GM10248 (cell line): Measurements from ENCODE around the gene ZG16.
"Not testable (repeated sequence)": the region's sequence is repeated elsewhere in the genome, so short reads cannot be mapped to it uniquely, and the experiment has no call there.

Experiments
- CTCF ChIA-PET: fragments of 300-600 bp; sonication (Branson Sonifier 250); formaldehyde crosslinking; extraction: SDS; loops from one replicate; lab custom pipeline; 2021; ENCODE audit warnings: antibody characterized with exemption; lab: Yijun Ruan, JAX
- POLR2A ChIA-PET: fragments of 350-650 bp; sonication (Branson Sonifier 250); formaldehyde crosslinking; extraction: SDS; loops from one replicate; lab custom pipeline; 2020; ENCODE audit warnings: antibody characterized with exemption; lab: Yijun Ruan, JAX
- DNase-seq: peaks from one replicate; pipeline ENCODE4 v3.0.0; 2012; ENCODE audit errors: extremely low spot score
- CTCF ChIP-seq: IDR thresholded peaks from 2 replicates; pipeline ENCODE4 v1.5.1; 2012; ENCODE audit warnings: mild to moderate bottlenecking, low read depth; ENCODE audit errors: extremely low read depth, missing control alignments, control extremely low read depth

Gene ZG16

DNA sequence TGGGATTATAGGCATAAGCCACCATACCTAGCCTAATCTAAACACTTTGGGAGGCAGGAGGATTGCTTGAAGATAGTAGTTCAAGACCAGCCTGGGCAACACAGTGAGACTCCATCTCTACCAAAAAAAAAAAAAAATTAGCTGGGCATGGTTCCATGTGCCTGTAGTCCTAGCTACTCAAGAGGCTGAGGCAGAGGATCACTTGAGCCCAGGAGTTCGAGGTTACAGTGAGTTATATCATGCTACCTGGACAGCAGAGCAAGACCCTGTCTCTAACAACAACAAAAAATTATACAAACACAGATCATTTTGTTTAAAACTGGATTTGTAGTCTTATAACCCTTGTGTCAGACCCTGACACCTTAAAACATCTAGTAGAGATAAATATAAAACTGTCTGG lies 24.5 kb upstream of the ZG16 start:
- DNase-seq: no peak
- ChIA-PET CTCF (interaction anchor here (1.3 to 2.3 kb wide), 4 partner anchors 15 to 95 kb away, joined by 3 to 14 read pairs (median 8); partner anchors contain the start of gene KIF22), POLR2A (interaction anchor here (0.6 to 1.4 kb wide), 2 partner anchors 11 to 37 kb away, joined by 3 to 4 read pairs; no protein-coding TSS in a partner anchor)
- no peak for TF ChIP-seq CTCF

- no peak for DNase-seq
- CTCF ChIA-PET: interaction anchor here (0.8 to 2.8 kb wide), 4 partner anchors 12 to 34 kb away, joined by 3 to 9 read pairs (median 4); partner anchors contain the start of gene KIF22
- no peak for TF ChIP-seq CTCF
- POLR2A ChIA-PET: interaction anchor here (0.7 kb wide), 1 partner anchor 60 kb away, joined by 3 read pairs; the partner anchor contains the start of gene PAGR1
Measured at GRCh38 chr16:29756654-29757053, 21.4 kb upstream of the ZG16 start.

DNA sequence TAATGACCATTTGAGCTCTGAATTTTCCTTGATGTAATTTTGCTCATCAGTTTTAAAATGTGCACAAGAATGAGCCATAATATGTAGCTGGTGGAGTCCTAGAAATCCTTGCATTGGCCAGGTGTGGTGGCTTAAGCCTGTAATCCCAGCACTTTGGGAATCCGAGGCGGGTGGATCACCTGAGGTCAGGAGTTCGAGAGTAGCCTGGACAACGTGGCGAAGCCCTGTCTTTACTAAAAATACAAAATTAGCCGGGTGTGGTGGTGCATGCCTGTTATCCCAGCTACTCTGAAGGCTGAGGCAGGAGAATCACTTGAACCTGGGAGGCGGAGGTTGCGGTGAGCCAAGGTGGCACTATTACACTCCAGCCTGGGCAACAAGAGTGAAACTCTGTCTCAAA lies 21.0 kb upstream of the ZG16 start:
- DNase-seq, POLR2A ChIA-PET: not testable (repeated sequence)
- CTCF ChIA-PET: interaction anchor here (0.8 to 2.8 kb wide), 4 partner anchors 11 to 33 kb away, joined by 3 to 9 read pairs (median 4); partner anchors contain the start of gene KIF22

DNA sequence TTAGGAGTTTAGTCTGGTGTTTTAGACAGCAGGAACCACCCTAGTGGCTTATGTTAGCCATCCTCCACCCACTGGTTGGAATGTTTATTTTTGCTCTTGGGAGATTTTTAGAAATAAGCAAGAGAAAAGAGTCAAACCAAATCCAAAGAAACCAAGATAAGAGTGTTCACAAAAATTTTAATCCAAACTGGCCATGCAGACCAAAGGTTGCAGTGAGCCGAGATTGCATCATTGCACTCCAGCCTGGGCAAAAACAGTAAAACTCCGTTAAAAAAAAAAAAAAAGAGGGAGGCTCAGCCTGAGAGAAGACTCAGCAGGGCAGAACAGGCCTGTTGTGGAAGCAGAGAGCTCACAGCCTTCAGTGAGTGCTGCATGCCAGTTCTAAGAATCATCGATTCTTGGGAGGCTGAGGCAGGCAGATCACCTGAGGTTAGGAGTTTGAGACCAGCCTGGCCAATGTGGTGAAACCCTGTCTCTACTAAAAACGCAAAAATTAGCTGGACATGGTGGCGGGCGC lies 20.0 kb upstream of the ZG16 start:
- ChIA-PET CTCF (interaction anchor here (2.8 kb wide), 1 partner anchor 32 kb away, joined by 9 read pairs; the partner anchor contains the start of gene KIF22), POLR2A (no interaction called here)
- DNase-seq: no peak
- TF ChIP-seq CTCF: no peak

GRCh38 chr16:29760567-29761279 lies 17.3 kb upstream of the ZG16 start:
- no peak for TF ChIP-seq CTCF
- no peak for DNase-seq
- ChIA-PET POLR2A (no interaction called here), CTCF (interaction anchor here (0.9 to 1.0 kb wide), 2 partner anchors 11 to 23 kb away, joined by 3 read pairs; no protein-coding TSS in a partner anchor)

DNA sequence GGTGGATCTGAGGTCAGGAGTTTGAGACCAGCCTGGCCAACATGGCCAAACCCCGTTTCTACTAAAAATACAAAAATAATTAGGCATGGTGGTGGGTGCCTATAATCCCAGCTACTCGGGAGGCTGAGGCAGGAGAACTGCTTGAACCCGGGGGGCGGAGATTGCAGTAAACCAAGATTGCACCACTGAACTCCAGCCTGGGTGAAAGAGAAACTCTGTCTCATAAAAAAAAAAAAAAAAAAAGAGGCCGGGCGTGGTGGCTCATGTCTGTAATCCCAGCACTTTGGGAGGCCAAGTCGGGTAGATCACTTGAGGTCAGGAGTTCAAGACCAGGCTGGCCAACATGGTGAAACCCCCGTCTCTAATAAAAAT lies 16.8 kb upstream of the ZG16 start:
- CTCF ChIA-PET, DNase-seq, POLR2A ChIA-PET: not testable (repeated sequence)

GRCh38 chr16:29761882-29762281 lies 16.2 kb upstream of the ZG16 start:
- no peak for DNase-seq
- ChIA-PET CTCF (no interaction called here), POLR2A (no interaction called here)
- no peak for TF ChIP-seq CTCF
